GM23248 (cell line): ENCODE results near the gene CNGA4.

ENCODE experiments used
- EZH2 ChIP-seq: fragments of 200-600 bp; sonication (generic); IDR thresholded peaks from 2 replicates; pipeline ENCODE4 v1.6.1; 2018; ENCODE audit warnings: antibody characterized with exemption, mild to moderate bottlenecking; ENCODE audit not compliant: insufficient read depth, poor library complexity, severe bottlenecking
- EZH2phosphoT487 ChIP-seq: fragments of 200-600 bp; sonication (generic); IDR thresholded peaks from 2 replicates; pipeline ENCODE4 v1.6.1; 2018; ENCODE audit warnings: antibody characterized with exemption, moderate library complexity, mild to moderate bottlenecking, low read depth; ENCODE audit not compliant: insufficient read depth

- no peak for TF ChIP-seq EZH2
- TF ChIP-seq EZH2phosphoT487: no peak
Measured at GRCh38 chr11:6223854-6224253, 15.0 kb upstream of the CNGA4 start.
